CD14-positive monocyte (primary cell): ENCODE measurements around the gene GIPC3. TPM values are rescaled to one million over a fixed set of nuclear protein-coding genes. Genes with fewer than 3 reads are reported as not detected.

ENCODE experiments used
- DNase-seq, 3 donors: peaks; one replicate each; pipeline ENCODE4 v3.0.0-alpha.2; 2011 to 2022
- H2AFZ ChIP-seq: 2 replicates; pipeline ENCODE4 v1.6.0; 2012; ENCODE audit warnings: mild to moderate bottlenecking, low read depth, low read length, inconsistent platforms; ENCODE audit not compliant: insufficient read depth, poor library complexity, severe bottlenecking
- H3K27ac ChIP-seq, 2 donors: 1 replicate in 1 of 2; 2 replicates in 1 of 2; pipeline ENCODE4 v1.5.1; 2012 to 2013; ENCODE audit warnings: low read length in 2 of 2, control low read depth in 1 of 2, inconsistent platforms in 1 of 2, low read depth in 1 of 2, mild to moderate bottlenecking in 1 of 2
- H3K27me3 ChIP-seq, 2 donors: one replicate each; pipeline versions ENCODE4 v1.6.0 to v1.6.1; 2011 to 2013; ENCODE audit warnings: low read length in 2 of 2; ENCODE audit not compliant: control insufficient read depth in 2 of 2, insufficient read depth in 2 of 2
- H3K36me3 ChIP-seq, 2 donors: replicated peaks in 1 of 2; 1 replicate in 1 of 2; 2 replicates in 1 of 2; pipeline versions ENCODE4 v1.5.1 to v1.6.1; 2012 to 2013; ENCODE audit warnings: low read length in 2 of 2, control low read depth in 1 of 2, inconsistent platforms in 1 of 2, mild to moderate bottlenecking in 1 of 2; ENCODE audit not compliant: insufficient read depth in 2 of 2, control insufficient read depth in 1 of 2
- H3K4me1 ChIP-seq, 2 donors: 1 replicate in 1 of 2; 2 replicates in 1 of 2; pipeline versions ENCODE4 v1.5.1 to v1.6.1; 2012 to 2013; ENCODE audit warnings: low read length in 2 of 2, control low read depth in 1 of 2, inconsistent platforms in 1 of 2, mild to moderate bottlenecking in 1 of 2, moderate library complexity in 1 of 2; ENCODE audit not compliant: insufficient read depth in 2 of 2, control insufficient read depth in 1 of 2
- H3K4me2 ChIP-seq: replicated peaks from 2 replicates; pipeline ENCODE3; 2012; ENCODE audit warnings: low read length, moderate library complexity, mild to moderate bottlenecking; ENCODE audit not compliant: poor library complexity, severe bottlenecking; ENCODE audit errors: extremely low read depth
- H3K4me3 ChIP-seq, 3 experiments: fragments of 200-600 bp in 1 of 3; sonication (generic) in 1 of 3; replicated peaks in 1 of 3; 1 replicate in 2 of 3; 2 replicates in 1 of 3; pipeline ENCODE4 v1.5.1; 2011 to 2013; ENCODE audit warnings: low read length in 3 of 3, mild to moderate bottlenecking in 3 of 3, control low read depth in 2 of 3, low read depth in 2 of 3, inconsistent platforms in 1 of 3, moderate library complexity in 1 of 3
- H3K79me2 ChIP-seq: 2 replicates; pipeline ENCODE4 v1.6.0; 2012; ENCODE audit warnings: mild to moderate bottlenecking, control low read depth, inconsistent platforms, low read length, moderate library complexity; ENCODE audit not compliant: insufficient read depth
- H3K9ac ChIP-seq: 2 replicates; pipeline ENCODE4 v1.6.0; 2017; ENCODE audit warnings: low read length, mild to moderate bottlenecking; ENCODE audit not compliant: insufficient read depth, poor library complexity, severe bottlenecking
- H3K9me3 ChIP-seq, 2 donors: replicated peaks in 1 of 2; 1 replicate in 1 of 2; 2 replicates in 1 of 2; pipeline versions ENCODE4 v1.5.1 to v1.6.1; 2012 to 2013; ENCODE audit warnings: low read length in 2 of 2, control low read depth in 1 of 2; ENCODE audit not compliant: control insufficient read depth in 1 of 2, insufficient read depth in 1 of 2
- H4K20me1 ChIP-seq: 2 replicates; pipeline ENCODE4 v1.6.0; 2012; ENCODE audit warnings: mild to moderate bottlenecking, low read length, control low read depth, moderate library complexity; ENCODE audit not compliant: insufficient read depth
- H3K27ac Mint-ChIP-seq, 7 donors: one replicate each; pipeline ENCODE4 v1.8.0; 2020; ENCODE audit warnings: mild to moderate bottlenecking in 7 of 7, mixed read lengths in 7 of 7, moderate library complexity in 6 of 7, inconsistent platforms in 2 of 7
- H3K27me3 Mint-ChIP-seq, 3 donors: one replicate each; pipeline ENCODE4 v1.8.0; 2021 to 2022; ENCODE audit warnings: low read depth in 3 of 3, mild to moderate bottlenecking in 3 of 3, mixed read lengths in 3 of 3, moderate library complexity in 3 of 3, inconsistent platforms in 1 of 3
- H3K36me3 Mint-ChIP-seq, 2 donors: one replicate each; pipeline ENCODE4 v1.8.0; 2020; ENCODE audit warnings: mixed read lengths in 2 of 2, inconsistent platforms in 1 of 2, mild to moderate bottlenecking in 1 of 2
- H3K4me1 Mint-ChIP-seq: one replicate; pipeline ENCODE4 v1.8.0; 2020; ENCODE audit warnings: mild to moderate bottlenecking, mixed read lengths
- H3K4me3 Mint-ChIP-seq, 2 donors: one replicate each; pipeline ENCODE4 v1.8.0; 2020; ENCODE audit warnings: mild to moderate bottlenecking in 2 of 2, mixed read lengths in 2 of 2, moderate library complexity in 1 of 2
- H3K9me3 Mint-ChIP-seq, 7 donors: one replicate each; pipeline ENCODE4 v1.8.0; 2020 to 2022; ENCODE audit warnings: mixed read lengths in 7 of 7, mild to moderate bottlenecking in 6 of 7, moderate library complexity in 6 of 7, inconsistent platforms in 2 of 7
- WGBS: methylation state at CpG from one replicate; pipeline ENCODE4 v1.1.5; 2013; ENCODE audit warnings: missing lambda C conversion rate; ENCODE audit not compliant: insufficient coverage; 5-methylcytosine and 5-hydroxymethylcytosine counted together
- intact Hi-C, 2 donors: fragments of 100-400 bp; cut with micrococcal nuclease; formaldehyde crosslinking; loops; one replicate each; pipeline versions ENCODE4 v1.15.0 to v1.15.1; 2023
- polyA plus RNA-seq, 3 donors: library from polyadenylated mRNA; depleted of rRNA in 1 of 3; unstranded in 2 of 3; stranded (reverse) in 1 of 3; fragments of 300-500 nt in 2 of 3; fragments of >200 nt in 1 of 3; fragmentation: Illumina TruSeq in 2 of 3; gene quantifications; 1 replicate in 2 of 3; 2 replicates in 1 of 3; pipeline ENCODE4 v1.2.3, GENCODE V29; 2012 to 2021
- TF ChIP-seq, protein P1 (sequence below): fragments of 200-600 bp; IDR thresholded peaks from one replicate; pipeline ENCODE4 v1.8.0; 2022; ENCODE audit warnings: antibody characterized with exemption, mild to moderate bottlenecking

The GIPC3 gene
- polyA plus RNA-seq, 3 donors, result 0.03 TPM; not detected in 2

GRCh38 chr19:3611841-3612240 is 26.6 kb downstream of the GIPC3 start:
- peaks cover 22 to 48% of the 10 kb centered on the region in 2 donors for H3K36me3 Mint-ChIP-seq
- H3K4me1 ChIP-seq, result peaks cover 19 to 20% of the 10 kb centered on the region in 2 donors

GRCh38 chr19:3612330-3612729 is 27.1 kb downstream of the GIPC3 start:
- TF ChIP-seq, protein P1, sequence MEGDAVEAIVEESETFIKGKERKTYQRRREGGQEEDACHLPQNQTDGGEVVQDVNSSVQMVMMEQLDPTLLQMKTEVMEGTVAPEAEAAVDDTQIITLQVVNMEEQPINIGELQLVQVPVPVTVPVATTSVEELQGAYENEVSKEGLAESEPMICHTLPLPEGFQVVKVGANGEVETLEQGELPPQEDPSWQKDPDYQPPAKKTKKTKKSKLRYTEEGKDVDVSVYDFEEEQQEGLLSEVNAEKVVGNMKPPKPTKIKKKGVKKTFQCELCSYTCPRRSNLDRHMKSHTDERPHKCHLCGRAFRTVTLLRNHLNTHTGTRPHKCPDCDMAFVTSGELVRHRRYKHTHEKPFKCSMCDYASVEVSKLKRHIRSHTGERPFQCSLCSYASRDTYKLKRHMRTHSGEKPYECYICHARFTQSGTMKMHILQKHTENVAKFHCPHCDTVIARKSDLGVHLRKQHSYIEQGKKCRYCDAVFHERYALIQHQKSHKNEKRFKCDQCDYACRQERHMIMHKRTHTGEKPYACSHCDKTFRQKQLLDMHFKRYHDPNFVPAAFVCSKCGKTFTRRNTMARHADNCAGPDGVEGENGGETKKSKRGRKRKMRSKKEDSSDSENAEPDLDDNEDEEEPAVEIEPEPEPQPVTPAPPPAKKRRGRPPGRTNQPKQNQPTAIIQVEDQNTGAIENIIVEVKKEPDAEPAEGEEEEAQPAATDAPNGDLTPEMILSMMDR, result no peak
- Mint-ChIP-seq H3K27me3 (peaks cover 0 to 11% (median 10%) of the 10 kb centered on the region in 3 donors), H3K9me3 (peaks cover 5 to 12% (median 8%) of the 10 kb centered on the region in 7 donors), H3K4me3 (no peak overlapping the region), H3K4me1 (peaks cover 14% of the 10 kb centered on the region), H3K36me3 (peaks cover 26 to 53% of the 10 kb centered on the region in 2 donors), H3K27ac (no peak overlapping the region)
- intact Hi-C loops, result no loop called here
- 99% methylated on average over 30 of the region's 33 CpGs for WGBS
- Histone ChIP-seq H3K27me3 (peaks cover 0 to 11% of the 10 kb centered on the region in 2 donors), H3K36me3 (peaks cover 29 to 35% of the 10 kb centered on the region in 2 donors), H2AFZ (no peak overlapping the region), H3K4me2 (no peak overlapping the region), H3K9ac (no peak overlapping the region), H3K4me1 (peaks cover 14 to 15% of the 10 kb centered on the region in 2 donors), H3K27ac (no peak overlapping the region), H3K79me2 (no peaks in the 10 kb centered on the region), H3K9me3 (peaks cover 0 to 5% of the 10 kb centered on the region in 2 donors), H4K20me1 (no peaks in the 10 kb centered on the region), H3K4me3 (no peak overlapping the region)
- no peak for DNase-seq

More at GRCh38 chr19:3611841-3612240, 26.6 kb downstream of the GIPC3 start:
- no peak for DNase-seq
- H2AFZ ChIP-seq, result no peak overlapping the region
- H3K27me3 Mint-ChIP-seq, result peaks cover 0 to 15% (median 14%) of the 10 kb centered on the region in 3 donors
- peaks cover 18% of the 10 kb centered on the region for H3K4me1 Mint-ChIP-seq
- peaks cover 5 to 12% (median 8%) of the 10 kb centered on the region in 7 donors for H3K9me3 Mint-ChIP-seq
- H3K4me3 ChIP-seq, result no peak overlapping the region
- TF ChIP-seq, protein P1, result no peak
- no peaks in the 10 kb centered on the region for H3K79me2 ChIP-seq
- no peak overlapping the region for H3K27ac ChIP-seq
- no peak overlapping the region for H3K4me3 Mint-ChIP-seq
- intact Hi-C loops, result no loop called here
- H3K9me3 ChIP-seq, result peaks cover 0 to 5% of the 10 kb centered on the region in 2 donors
- H3K27me3 ChIP-seq, result peaks cover 0 to 15% of the 10 kb centered on the region in 2 donors
- no peak overlapping the region for H3K4me2 ChIP-seq
- H4K20me1 ChIP-seq, result no peaks in the 10 kb centered on the region
- WGBS, result 85% methylated on average over 36 of the region's 36 CpGs
- peaks cover 28 to 35% of the 10 kb centered on the region in 2 donors for H3K36me3 ChIP-seq
- H3K9ac ChIP-seq, result no peak overlapping the region
- peak overlapping the region in 2 of 7 donors; percentile 15 to 31 for H3K27ac Mint-ChIP-seq
